ENCODE measurements around the gene EVX1.

Gene EVX1

DNA sequence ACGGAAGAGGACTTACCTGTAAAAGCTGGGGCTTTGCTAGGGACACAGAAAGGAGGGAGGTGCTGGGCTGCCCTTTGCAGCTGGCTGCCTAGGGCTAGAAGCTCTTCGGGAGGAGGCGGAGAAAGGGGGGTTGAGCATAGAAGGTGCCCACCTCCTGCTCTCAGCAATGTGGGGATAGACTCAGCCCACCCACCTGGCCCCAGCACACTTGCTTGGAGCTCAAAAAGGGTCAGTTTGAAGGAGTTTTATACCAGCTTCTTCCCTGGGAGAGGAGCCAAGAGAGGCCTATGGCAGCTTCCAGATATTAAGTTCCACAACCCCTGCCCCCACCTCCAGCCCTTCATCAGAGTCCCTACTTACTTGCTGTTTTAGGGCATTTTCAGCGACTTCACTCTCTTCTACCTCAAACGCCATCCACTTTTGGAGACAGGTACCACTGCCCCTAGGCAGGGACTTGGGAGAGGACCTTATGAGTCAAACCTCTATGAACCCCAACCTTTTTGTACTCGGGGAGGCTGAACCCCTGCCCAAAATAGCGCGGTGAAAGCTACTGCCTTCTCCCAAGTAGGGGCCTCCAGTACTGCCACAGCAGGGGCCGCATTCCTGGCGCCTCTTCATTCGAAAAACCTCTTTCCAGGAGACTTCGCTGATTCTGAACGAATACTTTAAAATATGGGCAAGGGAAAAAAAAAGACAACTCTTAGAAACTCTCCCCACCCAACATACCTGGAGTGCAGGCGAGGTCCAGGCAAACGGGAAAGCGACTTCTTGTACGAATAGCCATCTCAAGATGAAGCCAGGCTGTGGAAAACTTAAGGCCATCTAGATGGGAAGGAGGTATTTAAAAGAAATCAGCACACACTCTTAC, 1.2 kb upstream of the EVX1 start:
- no peaks in the 10 kb centered on the region for H3K9me3 ChIP-seq (ENCODE audit: control insufficient read depth, low read depth, low read length)
- H3K4me1 ChIP-seq (ENCODE audit: control insufficient read depth, low read depth, low read length): peaks cover 20% of the 10 kb centered on the region
- H3K4me3 ChIP-seq (ENCODE audit: low read length): no peak overlapping the region
- H3K9ac ChIP-seq (ENCODE audit: low read length): no peak overlapping the region
- peaks cover 100% of the 10 kb centered on the region for H3K27me3 ChIP-seq (ENCODE audit: control insufficient read depth, insufficient read depth, low read length)
- H3K27ac ChIP-seq (ENCODE audit: low read length): no peak overlapping the region
- no peaks in the 10 kb centered on the region for H3K36me3 ChIP-seq (ENCODE audit: control insufficient read depth, low read depth, low read length)

GRCh38 chr7:27242154-27242553, 448 bp upstream of the EVX1 start:
- H3K9ac ChIP-seq (ENCODE audit: low read length): no peak overlapping the region
- peaks cover 20% of the 10 kb centered on the region for H3K4me1 ChIP-seq (ENCODE audit: control insufficient read depth, low read depth, low read length)
- no peaks in the 10 kb centered on the region for H3K36me3 ChIP-seq (ENCODE audit: control insufficient read depth, low read depth, low read length)
- peak overlapping the region; percentile 16 for H3K4me3 ChIP-seq (ENCODE audit: low read length)
- H3K27ac ChIP-seq (ENCODE audit: low read length): no peak overlapping the region
- H3K9me3 ChIP-seq (ENCODE audit: control insufficient read depth, low read depth, low read length): no peaks in the 10 kb centered on the region
- H3K27me3 ChIP-seq (ENCODE audit: control insufficient read depth, insufficient read depth, low read length): peaks cover 100% of the 10 kb centered on the region

DNA sequence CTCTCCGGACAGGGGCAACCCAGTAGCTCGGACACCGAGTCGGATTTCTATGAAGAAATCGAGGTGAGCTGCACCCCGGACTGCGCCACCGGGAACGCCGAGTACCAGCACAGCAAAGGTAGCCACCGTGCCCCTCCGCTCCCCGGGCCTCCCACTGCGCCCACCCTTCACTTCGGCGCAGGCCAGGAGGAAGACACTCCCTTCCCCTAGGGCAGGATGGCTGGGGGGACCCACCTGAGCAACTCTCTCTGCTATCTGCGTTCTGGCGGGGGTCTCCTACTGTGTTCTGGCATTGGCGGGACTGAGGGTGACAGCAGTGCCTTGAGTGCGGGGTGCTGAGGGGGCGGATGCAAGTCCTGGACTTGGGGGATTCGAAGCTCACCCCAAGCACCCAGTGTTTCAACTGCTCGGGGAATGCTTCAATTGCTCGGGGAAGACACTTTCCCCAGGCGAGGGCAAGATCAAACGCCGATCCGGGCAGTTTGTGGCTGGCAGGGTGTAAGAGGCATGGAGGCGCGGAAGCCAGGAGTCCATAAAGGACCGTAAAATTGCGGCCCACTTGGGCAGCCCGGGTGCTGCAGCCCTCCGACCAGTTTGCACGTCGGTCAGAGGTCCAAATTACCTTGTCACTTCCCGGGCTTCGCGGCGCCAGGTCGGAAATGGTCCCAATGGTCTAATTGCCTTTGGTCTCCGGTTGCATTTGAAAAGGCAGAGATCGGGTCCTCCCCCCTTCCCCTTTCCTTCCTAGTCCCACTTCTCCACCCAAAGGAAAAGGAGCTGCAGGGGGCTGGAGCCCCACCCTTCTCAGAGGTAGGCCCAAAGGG, 950 bp downstream of the EVX1 start:
- Histone ChIP-seq H3K9ac (ENCODE audit: low read length) (no peak overlapping the region), H3K36me3 (ENCODE audit: control insufficient read depth, low read depth, low read length) (no peaks in the 10 kb centered on the region), H3K27me3 (ENCODE audit: control insufficient read depth, insufficient read depth, low read length) (peaks cover 100% of the 10 kb centered on the region), H3K4me1 (ENCODE audit: control insufficient read depth, low read depth, low read length) (peaks cover 20% of the 10 kb centered on the region), H3K27ac (ENCODE audit: low read length) (no peak overlapping the region), H3K4me3 (ENCODE audit: low read length) (peak overlapping the region; percentile 18), H3K9me3 (ENCODE audit: control insufficient read depth, low read depth, low read length) (no peaks in the 10 kb centered on the region)

DNA sequence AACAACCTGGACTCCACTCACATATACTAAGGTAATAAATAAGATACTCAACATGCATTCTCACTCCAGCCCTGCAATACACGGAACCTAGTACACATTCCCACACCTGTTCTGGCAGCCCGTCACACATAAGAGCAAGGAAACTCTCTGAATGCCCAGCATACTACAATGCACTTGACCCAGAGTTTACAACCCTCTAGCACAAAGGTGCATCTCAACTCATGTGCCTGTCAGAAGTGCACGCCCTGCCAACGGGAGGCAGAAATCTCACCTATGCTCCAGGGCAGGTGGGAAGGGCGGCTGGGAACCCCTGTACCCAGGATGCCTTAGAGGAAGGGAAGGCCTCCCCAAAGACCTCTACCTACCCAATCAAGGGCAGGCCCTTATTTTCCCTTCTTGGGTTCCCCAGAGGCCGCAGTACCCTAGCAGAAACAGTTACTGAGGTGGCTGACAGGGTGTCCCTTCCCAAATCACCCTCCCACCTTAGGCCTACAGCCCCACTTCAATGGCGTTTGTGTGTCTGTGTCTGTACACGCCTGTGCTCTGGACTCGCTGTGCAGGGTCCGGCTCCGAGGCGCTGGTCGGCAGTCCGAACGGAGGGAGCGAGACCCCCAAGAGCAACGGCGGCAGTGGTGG, 2.0 kb downstream of the EVX1 start:
- Histone ChIP-seq H3K4me1 (ENCODE audit: control insufficient read depth, low read depth, low read length) (peaks cover 23% of the 10 kb centered on the region), H3K4me3 (ENCODE audit: low read length) (no peak overlapping the region), H3K36me3 (ENCODE audit: control insufficient read depth, low read depth, low read length) (no peaks in the 10 kb centered on the region), H3K9me3 (ENCODE audit: control insufficient read depth, low read depth, low read length) (no peaks in the 10 kb centered on the region), H3K27me3 (ENCODE audit: control insufficient read depth, insufficient read depth, low read length) (peaks cover 100% of the 10 kb centered on the region), H3K9ac (ENCODE audit: low read length) (no peak overlapping the region), H3K27ac (ENCODE audit: low read length) (no peak overlapping the region)

DNA sequence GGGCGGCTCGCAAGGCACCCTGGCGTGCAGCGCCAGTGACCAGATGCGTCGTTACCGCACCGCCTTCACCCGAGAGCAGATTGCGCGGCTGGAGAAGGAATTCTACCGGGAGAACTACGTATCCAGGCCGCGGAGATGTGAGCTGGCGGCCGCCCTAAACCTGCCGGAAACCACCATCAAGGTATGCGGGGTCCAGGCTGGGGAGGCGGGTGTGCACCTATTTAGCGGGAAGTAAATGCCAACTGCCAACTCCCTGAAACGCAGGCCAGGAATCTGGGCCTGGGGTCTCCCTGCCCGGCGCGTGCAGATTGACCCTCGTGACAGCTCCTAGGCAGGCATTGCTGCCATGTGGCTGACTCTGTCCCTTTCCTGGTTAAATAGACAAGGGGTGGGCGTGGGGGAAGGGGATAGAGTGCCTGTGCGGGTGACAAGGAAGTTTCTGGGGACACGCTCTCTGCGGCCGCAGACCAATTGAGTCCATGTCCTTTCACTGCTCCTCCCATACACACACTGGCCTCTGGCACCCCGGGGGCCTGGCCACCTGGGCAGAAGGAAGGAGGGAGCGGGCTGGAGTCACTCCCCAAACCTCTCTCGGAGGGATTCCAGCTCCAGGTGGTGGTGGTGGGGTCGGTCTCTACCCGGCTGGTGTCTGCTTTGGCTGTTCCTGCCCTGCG, 2.7 kb downstream of the EVX1 start:
- Histone ChIP-seq H3K27me3 (ENCODE audit: control insufficient read depth, insufficient read depth, low read length) (peaks cover 100% of the 10 kb centered on the region), H3K27ac (ENCODE audit: low read length) (no peak overlapping the region), H3K36me3 (ENCODE audit: control insufficient read depth, low read depth, low read length) (no peaks in the 10 kb centered on the region), H3K9me3 (ENCODE audit: control insufficient read depth, low read depth, low read length) (no peaks in the 10 kb centered on the region), H3K9ac (ENCODE audit: low read length) (no peak overlapping the region), H3K4me3 (ENCODE audit: low read length) (peak overlapping the region; percentile 30), H3K4me1 (ENCODE audit: control insufficient read depth, low read depth, low read length) (peaks cover 25% of the 10 kb centered on the region)

- Histone ChIP-seq H3K4me1 (ENCODE audit: control insufficient read depth, low read depth, low read length) (peaks cover 25% of the 10 kb centered on the region), H3K4me3 (ENCODE audit: low read length) (peak overlapping the region; percentile 30), H3K9ac (ENCODE audit: low read length) (no peak overlapping the region), H3K27me3 (ENCODE audit: control insufficient read depth, insufficient read depth, low read length) (peaks cover 100% of the 10 kb centered on the region), H3K36me3 (ENCODE audit: control insufficient read depth, low read depth, low read length) (no peaks in the 10 kb centered on the region), H3K27ac (ENCODE audit: low read length) (no peak overlapping the region), H3K9me3 (ENCODE audit: control insufficient read depth, low read depth, low read length) (no peaks in the 10 kb centered on the region)
These were observed 3.4 kb downstream of the EVX1 start for GRCh38 chr7:27245798-27246691.

DNA sequence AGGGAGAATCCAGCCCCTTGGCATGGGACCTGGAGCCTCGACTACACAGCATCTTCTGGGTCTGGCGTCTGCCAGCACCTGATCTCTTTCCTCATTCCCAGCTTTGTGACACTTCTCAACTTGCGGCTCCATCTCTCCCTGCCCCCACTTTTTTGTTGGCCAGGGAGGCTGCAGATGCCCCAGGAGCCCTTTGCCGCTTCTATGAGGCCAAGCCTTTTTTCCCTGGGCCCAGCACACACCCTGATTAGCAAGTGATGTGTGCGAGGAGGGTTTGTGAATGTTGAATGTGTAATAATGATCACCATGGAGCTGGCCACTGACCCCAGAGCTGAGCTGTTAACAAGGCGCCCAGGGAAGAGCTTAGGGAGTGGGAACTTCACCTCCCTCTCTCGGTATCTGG, 4.4 kb downstream of the EVX1 start:
- no peak overlapping the region for H3K27ac ChIP-seq (ENCODE audit: low read length)
- no peak overlapping the region for H3K9ac ChIP-seq (ENCODE audit: low read length)
- H3K9me3 ChIP-seq (ENCODE audit: control insufficient read depth, low read depth, low read length): no peaks in the 10 kb centered on the region
- H3K4me1 ChIP-seq (ENCODE audit: control insufficient read depth, low read depth, low read length): peaks cover 17% of the 10 kb centered on the region
- H3K27me3 ChIP-seq (ENCODE audit: control insufficient read depth, insufficient read depth, low read length): peaks cover 100% of the 10 kb centered on the region
- H3K4me3 ChIP-seq (ENCODE audit: low read length): no peak overlapping the region
- no peaks in the 10 kb centered on the region for H3K36me3 ChIP-seq (ENCODE audit: control insufficient read depth, low read depth, low read length)

GRCh38 chr7:27247452-27248426, 5.1 kb downstream of the EVX1 start:
- H3K9me3 ChIP-seq (ENCODE audit: control insufficient read depth, low read depth, low read length): no peaks in the 10 kb centered on the region
- peaks cover 100% of the 10 kb centered on the region for H3K27me3 ChIP-seq (ENCODE audit: control insufficient read depth, insufficient read depth, low read length)

GRCh38 chr7:27248427-27248806, 5.8 kb downstream of the EVX1 start:
- Histone ChIP-seq H3K4me1 (ENCODE audit: control insufficient read depth, low read depth, low read length) (peaks cover 10% of the 10 kb centered on the region), H3K9me3 (ENCODE audit: control insufficient read depth, low read depth, low read length) (no peaks in the 10 kb centered on the region), H3K4me3 (ENCODE audit: low read length) (no peak overlapping the region), H3K27ac (ENCODE audit: low read length) (no peak overlapping the region), H3K27me3 (ENCODE audit: control insufficient read depth, insufficient read depth, low read length) (peaks cover 100% of the 10 kb centered on the region), H3K36me3 (ENCODE audit: control insufficient read depth, low read depth, low read length) (no peaks in the 10 kb centered on the region), H3K9ac (ENCODE audit: low read length) (no peak overlapping the region)

More at GRCh38 chr7:27247452-27248426, 5.1 kb downstream of the EVX1 start:
- no peak overlapping the region for H3K9ac ChIP-seq (ENCODE audit: low read length)
- H3K36me3 ChIP-seq (ENCODE audit: control insufficient read depth, low read depth, low read length): no peaks in the 10 kb centered on the region
- no peak overlapping the region for H3K27ac ChIP-seq (ENCODE audit: low read length)
- H3K4me1 ChIP-seq (ENCODE audit: control insufficient read depth, low read depth, low read length): peaks cover 10% of the 10 kb centered on the region
- no peak overlapping the region for H3K4me3 ChIP-seq (ENCODE audit: low read length)
